Naive thymus-derived CD8-positive, alpha-beta T cell (primary cell): Measurements from ENCODE around the gene RFX1. TPM values are rescaled to one million over a fixed set of nuclear protein-coding genes. Genes with fewer than 3 reads are reported as not detected.
A peak's percentile ranks its signal among the peaks of the same experiment; 100 is the strongest.
"Not testable (repeated sequence)": the region's sequence is repeated elsewhere in the genome, so short reads cannot be mapped to it uniquely, and the experiment has no call there.

ENCODE experiments used
- ATAC-seq, 2 donors: fragments of 150-1000 bp; cut with Tn5 transposase in 1 of 2; sonication (Bioruptor Pico), chemical (Tn5 transposase) in 1 of 2; 1 replicate in 1 of 2; 2 replicates in 1 of 2; pipeline ENCODE4 v1.10.0; 2021; ENCODE audit warnings: mild to moderate bottlenecking in 2 of 2, moderate library complexity in 2 of 2
- POLR2A ChIA-PET: fragments of 350-600 bp; sonication (Branson Sonifier 250); formaldehyde crosslinking; loops from one replicate; lab custom pipeline; 2021; ENCODE audit warnings: antibody characterized with exemption; lab: Charles Lee
- DNase-seq, 10 donors: peaks; one replicate each; pipeline versions ENCODE4 v3.0.0 to v3.0.0-alpha.2; 2020 to 2022
- H3K27ac Mint-ChIP-seq, 10 donors: one replicate each; pipeline ENCODE4 v1.8.0; 2020 to 2022; ENCODE audit warnings: mild to moderate bottlenecking in 10 of 10, mixed read lengths in 10 of 10, moderate library complexity in 4 of 10, inconsistent platforms in 1 of 10
- H3K27me3 Mint-ChIP-seq, 5 donors: one replicate each; pipeline ENCODE4 v1.8.0; 2021 to 2022; ENCODE audit warnings: mixed read lengths in 5 of 5
- H3K36me3 Mint-ChIP-seq, 3 donors: one replicate each; pipeline ENCODE4 v1.8.0; 2020 to 2022; ENCODE audit warnings: mixed read lengths in 3 of 3, mild to moderate bottlenecking in 2 of 3, inconsistent platforms in 1 of 3
- H3K4me1 Mint-ChIP-seq, 4 donors: one replicate each; pipeline ENCODE4 v1.8.0; 2021 to 2022; ENCODE audit warnings: mixed read lengths in 4 of 4
- H3K4me3 Mint-ChIP-seq, 10 donors: one replicate each; pipeline ENCODE4 v1.8.0; 2020 to 2022; ENCODE audit warnings: mild to moderate bottlenecking in 10 of 10, mixed read lengths in 10 of 10, moderate library complexity in 6 of 10, inconsistent platforms in 1 of 10
- H3K9me3 Mint-ChIP-seq, 9 donors: one replicate each; pipeline ENCODE4 v1.8.0; 2020 to 2022; ENCODE audit warnings: mixed read lengths in 9 of 9, mild to moderate bottlenecking in 3 of 9, inconsistent platforms in 1 of 9, moderate library complexity in 1 of 9
- polyA plus RNA-seq, 3 donors: library from polyadenylated mRNA; unstranded; fragments of 300-500 nt; fragmentation: Illumina TruSeq; gene quantifications; one replicate each; pipeline ENCODE4 v1.2.3, GENCODE V29; 2021
- total RNA-seq, 8 experiments: library from RNA in 2 of 8; stranded (reverse) in 2 of 8; gene quantifications; one replicate each; pipeline ENCODE4 v1.2.3 and lab custom pipeline; 2021 to 2026

RFX1 gene
- total and polyA plus RNA-seq, 5 experiments from 2014 or later: 0.84 to 18.8 (median 1.1) TPM

DNA sequence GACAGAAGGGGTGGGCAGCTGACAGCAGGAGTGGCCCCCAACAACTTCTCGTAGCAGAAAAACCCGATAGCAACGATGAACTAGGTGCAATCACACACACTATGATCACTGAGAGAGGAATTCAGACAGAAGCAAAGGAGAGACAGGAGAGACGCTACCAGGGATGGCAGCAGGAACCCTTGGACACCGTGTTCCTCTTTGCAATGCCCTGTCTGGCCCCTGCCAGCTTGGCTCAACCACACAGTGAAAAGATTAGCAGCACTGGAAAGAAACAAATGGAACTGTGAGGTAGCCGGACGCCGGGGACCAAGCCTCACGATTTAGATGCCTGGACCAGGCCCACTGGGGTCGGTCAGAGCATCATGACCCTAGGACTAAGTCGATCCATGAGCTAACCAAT lies 30.2 kb downstream of the RFX1 start:
- POLR2A ChIA-PET: interaction anchor here (0.6 to 24.8 kb wide), 6 partner anchors 10 to 329 kb away, joined by 3 to 481 read pairs (median 27); partner anchors contain the start of genes DCAF15, IL27RA and RFX1

DNA sequence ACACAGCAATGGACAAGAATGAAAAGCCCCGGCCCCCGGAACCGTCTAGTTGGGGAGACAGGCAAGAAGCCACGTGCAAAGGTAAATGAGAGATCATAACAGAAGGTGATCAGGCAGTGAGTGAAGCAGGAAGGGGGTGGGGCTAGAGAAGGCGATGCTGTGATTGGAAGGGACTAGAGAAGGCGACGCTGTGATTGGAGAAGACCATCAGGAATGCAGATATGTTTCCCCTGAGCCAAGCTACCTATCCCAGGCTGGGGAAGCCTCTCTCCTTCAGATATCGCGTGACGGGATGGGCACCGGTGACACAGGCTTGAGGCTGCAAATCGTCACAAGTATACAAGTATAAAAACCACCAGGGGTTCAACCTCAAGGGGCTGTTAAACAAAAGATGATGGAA lies 32.0 kb downstream of the RFX1 start:
- peak in 8 of 10 donors; percentile 45 to 84 (median 61) for DNase-seq
- Mint-ChIP-seq H3K36me3 (peaks cover 0 to 31% (median 5%) of the 10 kb centered on the region in 3 donors), H3K27me3 (no peaks in the 10 kb centered on the region), H3K27ac (peak overlapping the region; percentile 65 to 94 (median 88)), H3K9me3 (no peaks in the 10 kb centered on the region), H3K4me1 (peaks cover 9 to 33% (median 21%) of the 10 kb centered on the region in 4 donors), H3K4me3 (peak overlapping the region in 7 of 10 donors; percentile 6 to 60 (median 35))
- peak; percentile 76 to 96 for ATAC-seq
- POLR2A ChIA-PET: interaction anchor here (0.6 to 24.8 kb wide), 6 partner anchors 12 to 175 kb away, joined by 3 to 481 read pairs (median 5); partner anchors contain the start of genes DCAF15, IL27RA and RFX1

More for the DNA sequence above, 30.2 kb downstream of the RFX1 start:
- ATAC-seq (no peak), DNase-seq (no peak)
- Mint-ChIP-seq H3K4me3 (peak overlapping the region in 1 of 10 donors; percentile 20), H3K4me1 (peaks cover 12 to 44% (median 29%) of the 10 kb centered on the region in 4 donors), H3K9me3 (no peaks in the 10 kb centered on the region), H3K36me3 (peaks cover 0 to 21% (median 0%) of the 10 kb centered on the region in 3 donors), H3K27ac (peak overlapping the region; percentile 49 to 90 (median 78)), H3K27me3 (no peaks in the 10 kb centered on the region)

DNA sequence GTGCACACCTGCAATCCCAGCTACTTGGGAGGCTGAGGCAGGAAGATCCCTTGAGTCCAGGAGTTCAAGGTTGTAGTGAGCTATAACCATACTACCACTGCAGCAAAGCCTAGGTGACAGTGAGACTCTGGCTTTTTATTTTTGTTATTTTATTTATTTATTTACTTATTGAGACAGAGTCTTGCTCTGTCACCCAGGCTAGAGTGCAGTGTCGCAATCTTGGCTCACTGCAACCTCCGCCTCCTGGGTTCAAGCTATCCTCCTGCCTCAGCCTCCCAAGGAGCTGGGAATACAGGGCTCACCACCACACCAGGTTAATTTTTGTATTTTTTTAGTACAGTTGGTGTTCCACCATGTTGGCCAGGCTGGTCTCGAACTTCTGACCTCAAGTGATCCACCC lies 32.6 kb downstream of the RFX1 start:
- POLR2A ChIA-PET: interaction anchor here (0.7 to 24.8 kb wide), 5 partner anchors 13 to 59 kb away, joined by 3 to 481 read pairs (median 5); partner anchors contain the start of genes DCAF15, IL27RA and RFX1
- H3K9me3 Mint-ChIP-seq: not testable (repeated sequence)

DNA sequence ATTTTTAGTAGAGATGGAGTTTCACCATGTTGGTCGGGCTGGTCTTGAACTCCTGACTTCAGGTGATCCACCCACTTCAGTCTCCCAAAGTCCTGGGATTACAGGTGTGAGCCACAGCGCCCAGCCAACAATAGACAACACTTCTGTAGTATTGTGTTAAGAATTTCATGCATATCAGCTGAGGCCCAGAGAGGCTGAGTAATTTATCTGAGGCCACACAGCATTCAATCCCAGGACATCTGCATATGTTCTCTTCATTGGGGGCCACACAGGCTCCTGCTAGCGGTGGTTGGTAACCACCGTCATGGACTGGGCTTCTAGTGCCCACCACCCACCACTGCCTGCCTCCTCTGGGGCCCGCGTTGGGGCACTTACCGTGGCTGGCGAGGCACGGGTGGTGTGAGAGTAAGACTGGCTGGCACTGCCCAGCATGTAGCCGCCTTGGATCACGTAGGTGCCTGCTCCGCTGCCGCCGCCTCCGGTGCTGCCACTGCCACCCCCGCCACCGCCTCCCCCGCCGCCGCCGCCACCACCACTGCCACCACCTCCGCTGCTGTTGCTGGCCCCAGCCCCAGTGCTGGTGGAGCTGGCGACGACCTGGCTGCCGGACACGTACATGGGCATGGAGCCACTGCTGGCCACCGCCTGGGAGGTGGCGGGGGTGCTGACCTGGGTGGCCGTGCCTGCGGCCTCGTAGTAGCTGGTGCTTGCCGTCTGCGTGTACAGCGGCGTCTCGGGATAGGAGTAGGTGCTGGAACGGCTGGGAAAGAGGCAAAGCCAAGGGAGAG lies 33.6 kb downstream of the RFX1 start:
- Mint-ChIP-seq H3K4me1 (peaks cover 6 to 29% (median 18%) of the 10 kb centered on the region in 4 donors), H3K27me3 (no peaks in the 10 kb centered on the region), H3K36me3 (peaks cover 0 to 41% (median 8%) of the 10 kb centered on the region in 3 donors), H3K4me3 (no peak overlapping the region), H3K9me3 (no peaks in the 10 kb centered on the region), H3K27ac (peak overlapping the region in 2 of 10 donors; percentile 46 to 52)
- no peak for DNase-seq
- no peak for ATAC-seq
- POLR2A ChIA-PET: interaction anchor here (0.7 to 24.8 kb wide), 7 partner anchors 14 to 91 kb away, joined by 3 to 481 read pairs (median 4); partner anchors contain the start of genes DCAF15, IL27RA, RFX1 and RLN3

More for the DNA sequence above, 32.6 kb downstream of the RFX1 start:
- peaks cover 0 to 36% (median 8%) of the 10 kb centered on the region in 3 donors for H3K36me3 Mint-ChIP-seq
- H3K4me1 Mint-ChIP-seq: peaks cover 9 to 33% (median 21%) of the 10 kb centered on the region in 4 donors
- not testable (repeated sequence) for H3K27me3 Mint-ChIP-seq, ATAC-seq, DNase-seq
- H3K4me3 Mint-ChIP-seq: peak overlapping the region in 1 of 10 donors; percentile 29
- peak overlapping the region in 9 of 10 donors; percentile 13 to 94 (median 80) for H3K27ac Mint-ChIP-seq

DNA sequence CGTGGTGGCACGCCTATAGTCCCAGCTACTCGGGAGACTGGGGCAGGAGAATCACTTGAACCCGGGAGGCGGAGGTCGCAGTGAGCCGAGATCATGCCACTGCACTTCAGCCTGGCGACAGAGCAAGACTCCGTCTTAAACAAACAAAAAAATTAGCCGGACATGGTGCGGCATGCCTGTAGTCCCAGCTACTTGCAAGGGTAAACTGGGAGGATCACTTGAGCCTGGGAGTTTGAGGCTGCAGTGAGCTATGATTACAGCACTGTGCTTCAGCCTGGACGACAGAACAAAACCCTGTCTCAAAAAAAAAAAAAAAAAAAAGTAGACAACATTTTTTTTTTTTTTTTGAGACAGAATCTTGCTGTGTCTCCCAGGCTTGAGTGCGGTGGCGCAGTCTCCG lies 34.3 kb downstream of the RFX1 start:
- H3K27me3 Mint-ChIP-seq, H3K4me3 Mint-ChIP-seq, DNase-seq, H3K27ac Mint-ChIP-seq, H3K9me3 Mint-ChIP-seq, ATAC-seq: not testable (repeated sequence)
- H3K4me1 Mint-ChIP-seq: peaks cover 6 to 29% (median 16%) of the 10 kb centered on the region in 4 donors
- peaks cover 0 to 48% (median 8%) of the 10 kb centered on the region in 3 donors for H3K36me3 Mint-ChIP-seq
- POLR2A ChIA-PET: interaction anchor here (0.6 to 24.8 kb wide), 4 partner anchors 30 to 1290 kb away, joined by 3 to 481 read pairs (median 4); partner anchors contain the start of genes DHPS, IL27RA, RFX1 and RLN3

DNA sequence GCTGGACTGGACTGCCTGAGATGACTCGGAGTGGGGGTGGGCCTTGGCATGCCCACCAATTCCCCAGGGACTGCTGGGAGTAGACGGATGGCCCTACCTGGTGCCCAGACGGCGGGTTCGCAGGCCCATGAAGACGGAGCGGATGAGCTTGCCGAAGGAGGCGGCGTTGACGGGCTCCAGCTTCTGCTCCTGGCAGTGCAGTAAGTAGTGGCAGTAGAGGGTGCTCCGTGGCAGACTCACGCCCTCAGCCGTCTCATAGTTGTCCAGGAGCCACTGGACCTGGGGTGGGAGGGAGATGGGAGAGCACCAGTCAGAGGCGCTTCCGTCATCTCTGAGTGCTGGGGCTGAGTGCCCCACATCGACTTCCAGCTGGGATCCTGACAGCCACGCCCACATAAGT lies 36.2 kb downstream of the RFX1 start:
- H3K4me1 Mint-ChIP-seq: peaks cover 6 to 16% (median 9%) of the 10 kb centered on the region in 4 donors
- H3K27me3 Mint-ChIP-seq: no peaks in the 10 kb centered on the region
- POLR2A ChIA-PET: interaction anchor here (1.0 to 1.4 kb wide), 5 partner anchors 10 to 88 kb away, joined by 3 to 6 read pairs (median 4); no protein-coding TSS in a partner anchor
- H3K9me3 Mint-ChIP-seq: no peaks in the 10 kb centered on the region
- DNase-seq (no peak), ATAC-seq (no peak)
- no peak overlapping the region for H3K4me3 Mint-ChIP-seq
- no peak overlapping the region for H3K27ac Mint-ChIP-seq
- peaks cover 0 to 48% (median 8%) of the 10 kb centered on the region in 3 donors for H3K36me3 Mint-ChIP-seq

DNA sequence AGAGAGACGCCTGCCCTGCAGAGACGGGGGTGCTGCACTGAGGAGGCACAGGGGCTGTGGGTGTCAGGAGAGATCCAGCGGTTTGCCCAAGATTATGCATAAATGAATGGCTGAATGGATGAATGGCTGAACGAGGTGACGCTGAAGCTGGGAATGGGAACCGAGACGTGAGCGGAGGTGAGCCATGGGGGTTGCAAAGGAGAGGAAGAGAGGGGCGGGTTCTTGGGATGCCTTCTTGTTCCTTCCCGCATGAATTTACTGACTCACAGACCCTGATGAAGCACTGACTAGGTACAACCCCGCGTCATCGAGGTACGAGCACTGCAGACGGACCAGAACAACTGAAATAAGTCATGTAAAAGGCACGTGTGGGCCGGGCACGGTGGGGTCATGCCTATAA lies 37.1 kb downstream of the RFX1 start:
- peaks cover 0 to 52% (median 12%) of the 10 kb centered on the region in 3 donors for H3K36me3 Mint-ChIP-seq
- no peaks in the 10 kb centered on the region for H3K27me3 Mint-ChIP-seq
- peaks cover 2 to 9% (median 3%) of the 10 kb centered on the region in 4 donors for H3K4me1 Mint-ChIP-seq
- H3K27ac Mint-ChIP-seq: peak overlapping the region in 1 of 10 donors; percentile 28
- H3K4me3 Mint-ChIP-seq: no peak overlapping the region
- no peaks in the 10 kb centered on the region for H3K9me3 Mint-ChIP-seq
- no peak for DNase-seq
- POLR2A ChIA-PET: interaction anchor here (0.7 to 1.7 kb wide), 5 partner anchors 10 to 406 kb away, joined by 3 to 6 read pairs (median 4); no protein-coding TSS in a partner anchor
- no peak for ATAC-seq

DNA sequence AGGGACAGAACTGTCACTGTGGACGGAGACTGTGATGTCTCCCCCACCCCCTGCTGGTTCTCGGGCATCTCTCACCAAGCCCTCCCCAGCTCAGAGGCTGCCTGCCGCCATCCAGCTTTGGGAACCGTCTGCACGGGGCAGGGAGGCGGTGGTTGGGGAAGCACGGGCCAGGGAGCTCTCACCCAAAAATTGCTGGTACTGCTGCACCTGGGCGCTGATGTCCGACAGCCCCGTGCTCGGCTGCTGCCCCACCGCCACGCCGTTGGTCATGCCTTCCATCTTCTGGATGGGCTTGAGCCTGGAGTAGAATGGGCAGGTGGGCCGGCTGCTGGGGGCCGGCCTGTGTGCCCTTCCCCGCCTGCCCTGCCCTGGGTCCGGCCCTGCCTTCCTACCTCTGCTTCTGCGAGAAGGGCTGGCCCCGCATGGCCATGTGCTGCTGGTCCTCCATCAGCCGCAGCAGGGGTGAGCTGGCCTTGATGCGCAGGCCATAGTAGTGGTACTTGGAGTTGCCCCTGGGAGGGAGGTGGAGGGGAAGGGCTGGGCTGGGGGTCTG lies 37.7 kb downstream of the RFX1 start:
- Mint-ChIP-seq H3K4me1 (peaks cover 0 to 4% (median 0%) of the 10 kb centered on the region in 4 donors), H3K27ac (no peak overlapping the region), H3K36me3 (peaks cover 0 to 50% (median 12%) of the 10 kb centered on the region in 3 donors), H3K9me3 (no peaks in the 10 kb centered on the region), H3K4me3 (no peak overlapping the region), H3K27me3 (no peaks in the 10 kb centered on the region)
- no peak for DNase-seq
- ATAC-seq: no peak
- POLR2A ChIA-PET: interaction anchor here (0.7 to 1.7 kb wide), 3 partner anchors 9 to 38 kb away, joined by 3 to 6 read pairs (median 3); partner anchors contain the start of gene RFX1

DNA sequence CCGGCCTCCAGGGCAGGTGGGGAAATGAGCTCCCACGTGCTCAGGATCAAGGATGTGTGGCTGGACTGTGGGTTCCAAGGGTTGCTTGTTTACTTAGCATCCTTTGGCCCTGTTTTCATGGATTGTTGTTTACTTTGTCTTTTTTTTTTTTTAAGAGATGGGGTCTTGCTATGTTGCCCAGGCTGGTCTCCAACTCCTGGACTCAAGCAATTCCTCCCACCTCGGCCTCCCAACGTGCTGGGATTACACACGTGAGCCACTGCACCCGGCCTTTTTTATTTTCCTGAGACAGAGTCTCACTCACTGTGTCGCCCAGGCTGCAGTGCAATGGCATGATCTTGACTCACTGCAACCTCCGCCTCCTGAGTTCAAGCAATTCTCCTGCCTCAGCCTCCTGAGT lies 38.9 kb downstream of the RFX1 start:
- not testable (repeated sequence) for H3K4me1 Mint-ChIP-seq, H3K9me3 Mint-ChIP-seq, H3K27me3 Mint-ChIP-seq, H3K4me3 Mint-ChIP-seq, DNase-seq, ATAC-seq
- H3K36me3 Mint-ChIP-seq: peaks cover 0 to 47% (median 12%) of the 10 kb centered on the region in 3 donors
- H3K27ac Mint-ChIP-seq: peak overlapping the region in 2 of 10 donors; percentile 11 to 46
- POLR2A ChIA-PET: interaction anchor here (0.7 to 0.9 kb wide), 2 partner anchors 9 to 162 kb away, joined by 3 read pairs; no protein-coding TSS in a partner anchor

DNA sequence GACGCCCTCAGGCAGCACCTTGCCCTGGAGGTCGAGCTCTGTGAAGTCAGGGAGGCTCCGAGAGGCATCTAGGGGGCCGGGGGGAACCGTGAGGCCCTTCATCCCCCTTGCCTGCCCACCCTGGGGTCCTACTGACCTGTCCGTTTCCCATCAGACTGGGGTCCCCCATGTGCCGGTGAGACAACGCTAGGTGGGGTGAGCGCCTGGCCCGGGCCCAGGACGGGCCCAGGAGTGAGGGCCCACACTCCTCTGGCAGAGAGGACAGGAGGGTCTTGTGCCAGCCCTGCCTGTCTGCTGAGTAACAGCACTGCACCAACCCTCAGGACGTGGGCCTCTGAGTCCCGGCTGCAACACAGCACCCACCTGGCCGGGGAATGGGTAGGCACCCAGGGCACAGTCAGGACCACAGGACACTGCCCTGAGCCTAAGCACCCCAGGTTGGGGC lies 39.4 kb downstream of the RFX1 start:
- H3K9me3 Mint-ChIP-seq: no peaks in the 10 kb centered on the region
- DNase-seq (no peak), ATAC-seq (no peak)
- H3K27me3 Mint-ChIP-seq: no peaks in the 10 kb centered on the region
- POLR2A ChIA-PET: interaction anchor here (0.7 to 0.9 kb wide), 2 partner anchors 9 to 163 kb away, joined by 3 read pairs; no protein-coding TSS in a partner anchor
- no peak overlapping the region for H3K27ac Mint-ChIP-seq
- no peak overlapping the region for H3K4me3 Mint-ChIP-seq
- no peaks in the 10 kb centered on the region for H3K4me1 Mint-ChIP-seq
- H3K36me3 Mint-ChIP-seq: peaks cover 0 to 47% (median 12%) of the 10 kb centered on the region in 3 donors

DNA sequence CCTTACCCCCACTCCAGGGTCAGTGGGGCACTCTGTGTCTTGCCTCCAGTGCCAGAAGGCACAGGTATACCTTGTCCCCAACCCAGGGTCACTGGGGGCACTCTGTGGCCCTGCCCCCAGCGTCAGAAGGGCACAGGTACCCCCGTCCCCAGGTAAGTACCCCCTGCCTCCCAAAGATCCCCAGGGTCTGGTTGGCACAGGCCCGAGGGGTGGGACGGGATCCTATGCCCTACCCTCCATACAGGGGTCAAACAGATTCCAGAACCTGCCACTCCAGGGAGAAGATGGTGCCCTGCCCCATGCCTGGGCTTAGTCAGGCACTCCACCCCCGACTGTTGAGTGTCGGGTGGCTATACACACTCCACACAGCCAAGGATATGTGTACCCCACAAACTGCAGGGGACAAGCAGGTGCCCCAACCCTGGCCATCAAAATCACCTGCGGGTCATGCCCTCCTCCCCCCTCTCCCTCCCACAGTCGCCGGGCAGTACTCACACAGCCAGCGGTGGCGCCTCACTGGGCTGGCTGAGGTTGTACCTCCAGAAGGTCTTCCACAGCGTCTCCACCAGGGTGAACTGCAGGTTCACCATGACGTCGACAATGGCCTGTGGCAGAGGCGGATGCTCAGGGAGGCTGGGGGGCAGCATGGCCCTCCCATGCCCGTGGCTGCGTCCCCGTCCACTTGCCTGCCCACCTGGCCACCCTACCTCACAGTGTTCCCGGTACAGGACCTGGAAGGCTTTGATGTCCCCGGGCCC lies 40.0 kb downstream of the RFX1 start:
- peaks cover 0 to 50% (median 14%) of the 10 kb centered on the region in 3 donors for H3K36me3 Mint-ChIP-seq

More for the DNA sequence above, 40.0 kb downstream of the RFX1 start:
- DNase-seq (no peak), ATAC-seq (no peak)
- H3K4me1 Mint-ChIP-seq: no peaks in the 10 kb centered on the region
- H3K4me3 Mint-ChIP-seq: no peak overlapping the region
- H3K9me3 Mint-ChIP-seq: no peaks in the 10 kb centered on the region
- H3K27ac Mint-ChIP-seq: peak overlapping the region in 1 of 10 donors; percentile 59
- POLR2A ChIA-PET: no interaction called here
- H3K27me3 Mint-ChIP-seq: no peaks in the 10 kb centered on the region
